ENCODE measurements around the gene TIMM17B.

TIMM17B gene

DNA sequence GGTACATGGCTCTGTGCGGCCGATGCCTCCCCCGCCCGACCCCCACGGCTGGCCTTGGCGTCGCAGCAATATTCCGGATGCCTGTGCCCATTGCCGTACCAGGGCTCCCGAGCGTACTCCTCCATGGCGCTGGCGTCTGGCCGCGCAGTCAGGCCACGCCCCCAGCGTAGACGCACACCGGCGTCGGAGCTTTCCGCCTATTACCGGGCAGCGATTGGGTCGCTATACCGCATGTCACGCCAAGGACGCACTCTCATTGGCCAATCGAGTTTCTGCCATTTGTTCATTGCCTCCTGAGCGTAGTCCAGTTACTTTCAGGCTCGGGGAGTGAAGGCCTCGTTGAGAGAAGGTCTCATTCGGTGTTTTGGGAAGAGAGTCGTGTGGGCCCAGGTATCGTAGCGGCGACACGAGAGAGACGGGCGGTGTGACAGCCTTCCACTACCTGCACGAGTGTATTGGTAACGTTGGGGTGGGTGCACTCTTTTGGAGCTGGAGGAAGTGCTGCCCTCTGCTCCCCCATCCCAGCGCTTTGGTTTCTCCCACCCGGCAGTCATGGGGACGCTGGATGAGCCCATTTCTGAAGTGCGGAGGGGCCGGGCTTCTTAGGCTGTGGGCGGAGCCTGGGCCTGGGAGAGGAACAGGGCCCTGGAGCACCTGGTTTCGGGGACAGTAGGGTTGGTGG is at the start of gene TIMM17B, which contains the start of gene PQBP1:
TSS of gene TIMM17B (minus strand) at position 144 of the 682 bp plus-strand sequence. CDS start at position 125, 19 bp downstream.
TSS of gene PQBP1 (plus strand) at position 306 of the 682 bp plus-strand sequence. CDS start 580 bp downstream, outside the sequence.
- DNase-seq (ENCODE audit: low spot score) = peak; percentile 97

DNA sequence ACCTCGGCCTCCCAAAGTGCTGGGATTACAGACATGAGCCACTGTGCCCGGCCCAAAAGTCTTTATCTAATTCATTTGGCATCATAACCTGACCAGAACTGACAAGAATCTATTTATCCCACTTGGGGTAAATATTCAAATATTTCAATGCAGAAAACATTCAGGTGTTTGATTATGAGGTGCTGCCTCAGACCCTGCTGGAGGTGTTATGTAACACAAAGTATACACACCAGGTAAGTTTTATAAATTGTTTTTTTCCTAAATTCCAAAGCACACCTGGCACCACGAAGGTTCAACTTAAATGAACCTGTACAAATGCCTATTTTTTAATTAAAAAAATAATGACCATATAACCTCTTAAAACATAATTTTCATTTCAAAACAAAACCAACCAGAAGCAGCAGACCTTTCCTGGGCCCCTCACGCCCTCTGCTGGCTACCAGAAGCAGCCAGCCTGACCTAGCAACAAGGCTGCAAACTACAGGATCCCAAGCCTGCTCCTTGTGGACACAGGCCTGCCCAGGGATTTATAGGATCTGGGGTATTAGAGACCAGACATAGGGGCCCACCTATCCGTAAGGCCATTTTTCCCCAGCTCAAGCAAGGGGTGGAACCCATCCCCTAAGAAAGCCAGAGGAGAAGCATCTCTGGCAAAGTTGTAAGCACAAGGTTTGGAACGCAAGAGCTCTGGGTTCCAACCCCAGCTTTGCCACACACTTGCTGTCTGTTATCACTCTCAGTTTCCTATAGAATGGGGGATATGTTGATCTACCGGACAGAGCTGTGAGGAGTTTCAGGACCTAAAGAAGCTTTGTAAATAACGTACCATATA is 48.2 kb upstream of the TIMM17B start:
- DNase-seq (ENCODE audit: low spot score) = peak; percentile 44

DNA sequence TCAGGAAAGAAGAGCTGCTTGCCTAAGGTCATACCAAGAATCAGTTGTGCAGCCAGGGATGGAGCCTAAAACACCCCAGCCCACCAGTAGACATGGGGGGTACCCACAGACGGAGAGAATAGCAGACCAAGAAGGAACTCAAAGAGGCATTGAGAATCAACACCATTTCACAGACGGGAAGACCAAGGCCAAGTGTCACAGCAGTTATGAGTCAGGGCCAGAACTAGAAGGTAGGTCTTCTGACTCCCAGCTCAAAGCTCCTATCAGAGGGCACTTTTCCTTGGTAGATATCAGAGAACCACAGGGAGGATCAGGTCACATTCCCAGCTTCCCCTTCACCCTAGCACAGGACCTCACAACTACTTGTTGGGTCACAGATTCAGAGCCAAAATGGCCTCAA is 45.3 kb upstream of the TIMM17B start:
- no peak for DNase-seq (ENCODE audit: low spot score)

DNA sequence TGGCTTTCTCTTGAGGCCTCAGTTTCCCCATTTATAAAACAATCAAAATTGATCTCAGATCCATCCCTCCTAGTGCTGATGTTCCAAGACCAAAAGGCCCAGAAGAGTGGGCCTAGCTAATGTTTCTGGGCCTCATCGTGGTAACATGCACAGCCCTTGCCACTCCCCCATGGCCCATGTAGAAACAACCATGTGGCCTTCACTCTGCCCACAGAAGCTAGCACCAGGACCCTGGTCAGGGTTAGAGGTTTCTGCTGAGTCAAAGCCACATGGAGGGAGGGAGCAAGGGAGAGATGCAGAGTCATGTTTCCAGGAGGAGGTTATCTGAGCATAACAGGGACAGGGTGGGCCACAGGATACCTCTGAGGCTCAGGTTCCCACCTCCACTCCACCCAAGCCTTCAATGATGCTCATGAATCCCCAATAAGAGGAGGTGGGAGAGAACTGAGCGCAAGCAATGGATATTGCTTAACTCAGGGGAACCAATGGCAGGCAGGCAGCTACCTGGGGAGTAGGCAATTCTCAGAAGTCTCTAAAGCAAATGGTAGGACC is 42.9 kb upstream of the TIMM17B start:
- no peak for DNase-seq (ENCODE audit: low spot score)

DNA sequence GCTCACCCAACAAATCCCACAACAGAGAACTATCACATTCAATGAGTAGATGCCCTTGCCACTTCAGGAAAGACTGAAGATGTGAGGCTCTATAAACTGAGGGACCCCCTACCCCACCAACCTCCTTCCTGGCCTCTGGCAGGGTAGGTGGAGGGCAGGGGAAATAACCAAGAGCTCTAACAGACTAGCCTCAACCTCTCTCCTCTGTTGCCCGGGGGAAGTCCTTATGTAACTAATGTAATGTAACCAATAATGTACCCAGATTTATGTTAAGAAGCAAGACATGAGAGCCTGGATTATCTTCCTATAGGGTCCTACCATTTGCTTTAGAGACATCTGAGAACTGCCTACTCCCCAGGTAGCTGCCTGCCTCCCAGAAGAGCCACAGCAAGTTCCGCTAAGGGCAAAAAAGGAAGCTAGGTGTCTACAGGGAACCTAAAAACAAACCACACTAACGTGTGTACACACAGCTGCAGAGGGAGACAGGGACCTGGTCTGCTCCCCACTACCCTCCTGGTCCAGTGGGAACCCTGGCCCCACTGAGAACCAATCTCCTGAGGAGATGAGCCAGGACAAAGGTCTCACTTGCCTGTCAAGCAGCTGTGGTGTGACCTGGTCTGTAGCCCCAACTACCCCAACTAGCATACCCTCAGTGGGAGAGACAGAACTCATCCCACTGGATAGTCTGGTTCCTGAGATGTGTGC is 42.1 kb upstream of the TIMM17B start:
- no peak for DNase-seq (ENCODE audit: low spot score)

DNA sequence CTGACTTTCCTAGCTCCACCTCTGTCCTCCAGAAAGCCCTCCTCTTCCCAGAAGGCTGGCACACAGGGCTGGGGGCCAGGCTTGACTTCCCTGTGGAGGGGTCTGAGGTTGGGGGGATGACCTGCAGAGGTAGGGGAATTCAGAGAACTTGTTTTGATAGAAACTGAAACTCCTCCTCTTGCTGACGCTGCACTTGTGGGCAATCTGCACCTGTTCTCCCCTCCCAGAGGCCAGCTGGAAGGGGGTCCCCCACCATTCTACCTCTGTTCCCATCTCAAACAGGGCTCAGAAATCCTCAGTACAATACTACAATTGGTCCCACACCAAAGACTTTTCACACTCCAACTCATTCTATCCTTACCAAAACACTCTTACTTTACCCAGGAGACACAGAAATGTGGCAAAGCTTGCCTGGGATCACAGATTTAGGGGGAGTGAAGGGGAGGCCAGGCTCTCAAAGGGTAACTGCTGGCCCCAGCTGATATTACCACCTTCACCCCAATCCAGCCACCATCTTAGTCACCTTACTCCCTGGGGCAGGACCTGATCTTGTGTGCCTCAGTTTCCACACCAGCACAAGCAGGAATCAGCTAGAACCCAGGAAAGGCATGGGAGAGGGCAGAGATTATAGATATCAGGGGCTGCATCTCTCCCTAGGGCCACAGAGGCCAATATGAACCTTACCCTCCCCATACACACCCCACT is 41.3 kb upstream of the TIMM17B start:
- no peak for DNase-seq (ENCODE audit: low spot score)

DNA sequence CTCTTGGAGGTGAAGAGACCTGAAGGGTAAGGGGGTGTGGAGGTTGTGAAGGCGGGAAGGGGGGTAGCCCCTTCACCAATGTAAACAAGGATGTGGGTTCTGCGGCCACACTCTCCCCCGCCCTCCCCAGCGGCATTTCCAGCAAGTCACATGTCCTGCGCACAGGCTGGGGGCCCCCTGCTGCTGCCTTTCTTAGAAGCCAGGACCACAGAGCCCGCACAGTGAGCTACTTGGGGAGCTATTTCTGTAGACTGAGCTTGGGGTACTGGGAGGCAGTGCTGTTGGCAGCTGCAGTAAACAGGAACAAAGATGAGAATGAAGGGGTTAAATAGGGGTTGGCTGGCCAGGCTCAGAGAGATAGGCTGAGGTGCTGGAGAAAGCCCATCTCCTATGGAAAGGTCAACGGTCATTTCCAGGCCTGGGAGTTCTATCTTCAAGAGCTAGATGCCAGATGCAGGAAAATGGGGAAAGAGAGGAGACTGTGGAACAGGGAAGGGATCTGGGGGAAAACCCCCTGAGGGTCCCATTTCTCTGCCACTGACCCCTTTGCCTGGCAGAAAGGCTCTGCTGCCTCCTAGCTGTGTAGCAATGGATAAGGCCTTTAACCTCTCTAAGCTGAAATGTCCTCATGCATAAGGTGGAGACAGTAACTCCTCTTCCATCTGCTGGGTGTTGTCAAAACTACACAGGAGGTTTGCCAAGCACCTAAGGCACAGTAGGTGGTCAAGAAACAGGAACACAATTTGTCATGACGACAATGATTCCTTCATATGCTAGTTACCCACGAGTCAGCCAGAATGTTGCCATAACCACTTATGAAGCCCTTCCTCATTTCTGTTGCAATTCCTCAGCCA is 39.7 kb upstream of the TIMM17B start:
- no peak for DNase-seq (ENCODE audit: low spot score)

DNA sequence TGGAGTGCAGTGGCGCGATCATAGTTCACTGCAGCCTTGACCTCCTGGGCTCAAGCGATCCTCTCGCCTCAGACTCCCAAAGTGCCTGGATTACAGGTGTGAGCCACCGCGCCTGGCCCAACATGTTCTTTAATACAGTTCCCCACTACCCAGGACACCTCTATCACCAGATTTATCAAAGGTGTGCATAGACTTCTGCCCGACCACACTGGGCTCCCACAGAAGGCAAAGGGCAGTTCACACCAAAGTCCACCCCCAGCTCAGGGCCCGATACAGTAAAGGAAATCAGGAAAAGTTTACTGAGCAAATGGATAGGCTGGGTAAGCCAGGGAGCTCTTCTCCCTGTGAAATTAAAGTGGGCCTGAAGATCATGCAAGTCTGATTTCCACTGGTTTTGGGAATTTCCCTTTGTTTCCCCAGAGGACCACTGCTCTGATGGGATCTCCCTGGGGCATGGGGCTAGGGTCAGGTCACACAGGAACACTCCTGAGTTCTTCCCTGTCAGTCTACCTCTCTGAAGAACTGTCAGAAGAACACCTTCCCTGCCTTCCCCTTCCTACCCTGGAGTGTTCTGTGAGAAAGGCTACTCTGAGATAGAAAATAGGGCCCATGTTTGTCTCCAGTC is 39.0 kb upstream of the TIMM17B start:
- no peak for DNase-seq (ENCODE audit: low spot score)

DNA sequence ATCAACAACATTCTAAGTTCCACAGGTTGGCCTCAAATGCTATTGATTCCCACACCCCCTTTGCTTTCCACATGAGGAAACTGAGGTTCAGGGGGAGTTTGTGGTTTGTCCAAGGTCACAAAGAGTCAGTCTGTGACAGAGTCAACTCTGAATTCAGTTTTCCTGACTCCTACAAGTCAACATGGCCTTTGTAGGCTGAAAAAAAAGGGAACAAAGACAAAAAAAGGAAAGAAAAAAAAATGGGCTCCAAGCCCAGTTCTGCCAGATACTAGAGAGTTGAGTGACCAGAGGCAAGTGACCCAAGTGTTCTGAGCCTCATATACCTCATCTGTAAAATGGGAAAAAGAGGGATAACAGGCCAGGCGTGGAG is 37.7 kb upstream of the TIMM17B start:
- DNase-seq (ENCODE audit: low spot score) = no peak

DNA sequence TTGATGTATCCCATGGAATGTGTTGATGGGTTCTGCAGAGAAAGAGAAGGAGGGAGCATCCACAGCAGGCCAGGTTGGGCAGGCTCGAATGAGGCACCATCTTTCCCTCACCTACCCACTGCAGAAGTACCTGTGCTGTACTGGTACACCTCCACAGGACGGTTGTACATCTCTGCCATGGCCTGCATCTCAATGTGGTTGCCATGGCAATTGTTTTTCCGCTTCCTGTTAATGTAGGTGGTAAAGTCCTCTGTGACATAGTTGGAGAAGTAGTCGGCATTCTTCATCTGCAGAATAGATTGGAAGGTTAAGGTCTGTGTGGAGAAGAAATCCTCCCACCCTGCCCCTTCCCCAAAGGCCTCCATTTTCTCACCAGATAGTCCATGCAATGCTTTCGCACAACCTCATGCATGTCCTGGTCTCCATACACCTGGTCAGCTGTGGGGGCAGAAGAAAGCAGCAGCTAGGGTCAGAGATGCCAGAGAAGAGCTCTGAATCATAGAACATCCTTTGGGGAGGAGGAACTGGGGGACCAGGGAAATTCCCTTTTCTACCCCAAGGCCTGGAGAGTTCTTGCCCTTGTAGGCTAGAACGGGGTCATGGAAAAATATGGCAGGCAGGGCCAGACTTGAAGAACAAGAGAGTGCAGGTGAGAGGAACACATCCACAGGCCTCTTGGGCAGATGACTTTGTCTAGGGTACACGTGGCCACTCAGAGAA is 37.2 kb upstream of the TIMM17B start:
- DNase-seq (ENCODE audit: low spot score) = no peak

DNA sequence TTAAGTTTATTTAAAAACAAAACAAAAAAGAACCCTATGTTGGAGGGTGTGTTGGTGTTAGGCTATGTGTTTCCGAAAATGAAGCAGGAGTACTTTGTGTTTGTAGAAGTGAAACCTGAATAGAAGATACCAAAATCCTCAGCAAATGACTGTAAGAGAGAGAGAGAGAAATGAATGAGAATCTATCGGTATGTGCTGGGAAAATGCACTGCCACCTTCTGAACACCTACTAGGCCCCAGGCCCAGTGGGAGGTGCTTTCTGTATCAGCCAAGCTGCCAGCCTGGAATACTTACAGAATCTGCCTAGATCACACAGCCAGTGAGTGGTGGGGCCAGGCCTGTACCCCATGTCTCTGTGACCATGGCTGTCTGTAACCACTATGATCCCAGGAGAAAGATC is 36.2 kb upstream of the TIMM17B start:
- no peak for DNase-seq (ENCODE audit: low spot score)

DNA sequence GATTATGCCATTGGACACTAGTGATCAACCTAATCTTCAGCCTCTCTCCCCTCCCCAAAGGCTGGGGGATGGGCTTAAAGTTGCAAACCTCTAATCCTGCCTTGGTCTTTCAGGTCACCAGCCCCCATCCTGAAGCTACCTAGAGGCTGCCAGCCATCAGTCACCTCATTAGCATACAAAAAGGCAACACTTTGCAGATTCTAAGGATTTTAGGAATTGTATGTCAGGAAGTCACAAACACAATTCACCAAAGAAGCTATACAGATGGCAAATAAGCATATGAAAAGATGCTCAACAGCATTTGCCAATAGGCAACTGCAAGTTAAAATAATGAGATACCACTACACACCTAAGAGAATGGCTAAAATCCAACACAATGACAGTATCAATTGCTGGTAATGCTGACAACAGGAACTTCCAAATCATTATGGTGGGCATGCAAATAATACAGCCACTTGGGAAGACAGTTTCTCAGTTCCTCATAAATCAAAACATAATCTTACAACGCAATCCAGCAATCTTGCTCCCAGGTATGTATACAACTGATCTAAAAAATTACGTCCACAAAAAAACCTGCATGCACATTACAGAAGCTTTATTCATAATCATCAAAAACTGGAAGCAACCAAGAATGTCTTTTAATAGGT is 30.3 kb upstream of the TIMM17B start:
- no peak for DNase-seq (ENCODE audit: low spot score)

DNA sequence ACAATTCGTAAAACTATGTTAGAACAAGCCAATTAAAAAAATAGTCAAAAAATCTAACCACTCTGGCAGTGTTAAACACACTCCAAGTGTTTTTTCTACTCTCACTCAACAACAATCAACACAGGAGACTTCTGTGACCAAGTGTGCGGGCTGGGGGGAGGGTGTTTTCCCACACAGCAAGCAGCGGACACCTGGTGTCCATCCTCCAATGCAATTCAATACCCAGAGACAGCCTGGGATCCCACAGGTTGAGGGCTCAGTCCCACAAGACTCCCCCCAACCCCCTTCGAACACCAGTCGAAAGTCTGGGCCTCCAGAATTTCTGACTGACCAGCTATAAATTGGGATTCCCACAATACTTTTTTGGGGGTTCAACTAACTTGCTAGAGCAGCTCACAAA is 29.6 kb upstream of the TIMM17B start:
- no peak for DNase-seq (ENCODE audit: low spot score)

DNA sequence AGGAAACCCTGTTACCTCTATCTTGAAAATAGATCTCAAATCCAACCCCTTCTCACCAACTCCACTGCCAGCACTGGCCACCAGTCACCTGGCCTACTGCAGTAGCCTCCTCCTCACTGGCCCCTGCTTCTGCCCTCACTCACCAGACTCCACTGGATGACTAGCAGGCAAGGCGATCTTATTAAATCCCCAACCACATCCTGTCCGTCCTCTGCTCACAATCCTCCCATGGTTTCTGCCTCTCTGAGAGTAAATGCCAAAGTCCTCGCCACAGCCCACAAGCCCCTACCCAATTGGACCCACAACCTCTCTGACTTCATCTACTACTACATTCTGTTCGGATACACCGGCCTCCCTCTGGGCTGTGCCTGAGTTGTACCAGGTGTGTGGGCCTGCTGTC is 26.7 kb upstream of the TIMM17B start:
- DNase-seq (ENCODE audit: low spot score) = no peak

DNA sequence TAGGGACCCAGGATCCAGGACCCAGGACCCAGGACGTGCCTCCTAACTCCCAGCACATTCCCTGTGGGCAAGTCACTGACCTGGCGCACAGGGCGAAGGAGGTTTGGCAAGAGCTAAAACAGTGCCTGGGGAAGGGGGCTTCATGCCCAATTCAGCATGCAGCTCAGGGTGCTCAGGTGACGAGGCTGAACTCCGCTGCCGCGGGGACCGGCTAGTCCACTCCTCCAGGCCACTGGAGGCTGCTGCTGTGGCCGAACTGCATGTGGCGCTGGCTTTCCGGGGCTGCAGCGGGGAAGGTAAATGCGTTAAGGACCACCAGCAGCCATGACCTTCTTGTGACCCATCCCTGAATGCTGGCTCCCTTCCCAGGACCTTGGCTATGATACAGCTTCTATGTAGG is 26.2 kb upstream of the TIMM17B start:
- no peak for DNase-seq (ENCODE audit: low spot score)

DNA sequence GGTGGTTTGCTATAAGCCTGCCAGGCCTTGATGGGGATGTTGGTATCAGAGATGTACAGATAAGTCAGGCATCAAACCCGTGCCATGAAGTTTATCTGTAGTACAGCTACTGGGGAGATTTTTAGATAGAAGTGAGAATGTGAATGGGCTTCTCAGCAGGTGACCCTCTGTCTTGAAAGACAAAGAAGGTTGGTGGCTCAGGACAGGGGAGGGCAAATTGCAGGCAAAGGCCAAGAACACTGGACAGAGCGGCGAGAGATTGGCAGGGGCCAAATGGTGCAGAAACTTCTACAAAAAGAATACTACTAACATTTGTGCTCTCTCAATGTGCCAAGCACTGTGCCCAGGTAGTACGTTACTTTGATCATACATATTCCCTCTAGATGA is 23.1 kb upstream of the TIMM17B start:
- DNase-seq (ENCODE audit: low spot score) = no peak

DNA sequence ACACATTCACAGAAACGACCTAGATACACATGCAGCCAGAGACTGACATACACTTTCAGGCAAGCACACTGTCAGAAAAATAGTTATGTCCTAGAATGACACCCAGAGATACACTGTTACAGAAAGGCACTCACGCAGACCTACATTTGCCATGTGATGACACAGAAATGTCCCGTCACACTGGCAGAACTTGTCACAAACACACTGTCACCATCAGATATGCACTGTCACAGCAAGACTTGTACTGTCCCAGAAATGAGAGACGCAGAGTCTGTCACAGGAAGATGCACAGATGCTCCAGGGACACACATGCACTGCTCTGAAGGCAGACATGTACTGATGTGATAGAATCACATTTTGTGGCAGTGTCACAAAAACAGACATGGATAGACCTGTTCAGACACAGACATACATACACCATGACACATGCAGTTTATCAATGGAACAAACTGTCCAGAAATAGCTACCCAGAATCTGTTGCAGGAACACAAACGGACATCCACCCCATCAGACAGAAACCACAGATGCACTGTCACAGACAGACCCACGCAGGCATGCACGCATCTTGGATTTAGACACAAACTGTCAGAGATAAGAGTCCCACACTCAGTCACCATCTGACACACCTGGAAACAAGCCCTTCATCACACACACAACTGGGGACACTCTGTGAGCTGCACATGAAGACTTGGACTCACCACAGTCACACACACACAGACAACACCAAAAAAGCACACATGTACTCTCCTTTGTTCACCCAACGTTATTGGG is 22.6 kb upstream of the TIMM17B start:
- DNase-seq (ENCODE audit: low spot score) = no peak

DNA sequence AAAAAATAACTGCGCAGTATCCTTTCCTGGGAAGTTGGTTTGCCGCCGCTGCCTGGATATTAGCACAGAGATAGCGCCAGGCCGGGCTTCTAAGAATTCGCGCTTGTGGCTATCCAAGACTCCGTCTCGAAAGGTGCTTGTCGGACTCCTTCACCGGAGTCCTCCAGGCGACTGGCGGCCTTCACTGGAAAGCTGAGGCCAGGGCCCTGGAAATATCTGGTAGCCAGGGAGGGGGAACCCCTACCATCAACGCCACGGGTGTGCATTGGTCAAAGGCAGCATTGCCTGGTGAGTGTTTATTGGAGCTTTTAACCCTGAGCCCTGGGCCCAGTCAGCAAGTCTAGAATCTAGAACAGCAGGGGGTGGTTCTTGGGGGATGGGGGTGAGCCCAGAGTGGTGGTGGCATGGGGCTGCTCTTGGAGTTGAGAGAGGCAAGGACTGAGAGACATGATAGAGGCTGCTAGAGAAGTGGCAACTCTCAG is 21.8 kb upstream of the TIMM17B start:
- DNase-seq (ENCODE audit: low spot score) = no peak
